Effector CD4-positive, alpha-beta T cell (primary cell): ENCODE results near the gene VN1R5.
"Not testable (repeated sequence)": the region's sequence is repeated elsewhere in the genome, so short reads cannot be mapped to it uniquely, and the experiment has no call there.

Experiments
- DNase-seq: peaks from one replicate; pipeline ENCODE4 v3.0.0-alpha.2; 2020

VN1R5 gene

GRCh38 chr1:247274605-247275256 lies 18.9 kb downstream of the VN1R5 start:
- DNase-seq, result no peak

GRCh38 chr1:247277191-247277590 lies 21.3 kb downstream of the VN1R5 start:
- no peak for DNase-seq

GRCh38 chr1:247281001-247281574 lies 25.2 kb downstream of the VN1R5 start:
- DNase-seq, result no peak

- no peak for DNase-seq
These were observed 30.3 kb downstream of the VN1R5 start for GRCh38 chr1:247286134-247286670.

GRCh38 chr1:247287460-247287859 lies 31.6 kb downstream of the VN1R5 start:
- no peak for DNase-seq

- DNase-seq, result no peak
These were observed 32.5 kb downstream of the VN1R5 start for GRCh38 chr1:247288341-247288740.

GRCh38 chr1:247289274-247289892 lies 33.5 kb downstream of the VN1R5 start:
- not testable (repeated sequence) for DNase-seq

- no peak for DNase-seq
These were observed 34.7 kb downstream of the VN1R5 start for GRCh38 chr1:247290576-247290975.

GRCh38 chr1:247291161-247291560 lies 35.3 kb downstream of the VN1R5 start:
- no peak for DNase-seq

GRCh38 chr1:247291833-247292561 lies 36.1 kb downstream of the VN1R5 start:
- no peak for DNase-seq

GRCh38 chr1:247293047-247293446 lies 37.2 kb downstream of the VN1R5 start:
- no peak for DNase-seq

GRCh38 chr1:247294282-247294681 lies 38.4 kb downstream of the VN1R5 start:
- no peak for DNase-seq

- DNase-seq, result no peak
These were observed 39.4 kb downstream of the VN1R5 start for GRCh38 chr1:247295274-247295684.

- no peak for DNase-seq
These were observed 39.9 kb downstream of the VN1R5 start for GRCh38 chr1:247295746-247296145.

GRCh38 chr1:247296599-247297180 lies 40.8 kb downstream of the VN1R5 start:
- DNase-seq, result no peak

- DNase-seq, result no peak
These were observed 41.6 kb downstream of the VN1R5 start for GRCh38 chr1:247297263-247298123.

GRCh38 chr1:247298124-247298481 lies 42.2 kb downstream of the VN1R5 start:
- no peak for DNase-seq

GRCh38 chr1:247298701-247299100 lies 42.8 kb downstream of the VN1R5 start:
- DNase-seq, result no peak

- no peak for DNase-seq
These were observed 44.0 kb downstream of the VN1R5 start for GRCh38 chr1:247299723-247300381.

- no peak for DNase-seq
These were observed 44.8 kb downstream of the VN1R5 start for GRCh38 chr1:247300491-247301175.

- DNase-seq, result no peak
These were observed 45.3 kb downstream of the VN1R5 start for GRCh38 chr1:247301176-247301540.
